ENCODE measurements around the gene ZNF296.

The ZNF296 gene

GRCh38 chr19:45118106-45118505 lies 41.8 kb upstream of the ZNF296 start:
- TF ChIP-seq CTCF (IDR thresholded peaks at IDR 0.05) = no peak

- TF ChIP-seq CTCF (IDR thresholded peaks at IDR 0.05) = no peak
These were observed 41.4 kb upstream of the ZNF296 start for GRCh38 chr19:45117671-45118070.

- no peak for TF ChIP-seq CTCF (IDR thresholded peaks at IDR 0.05)
These were observed 40.9 kb upstream of the ZNF296 start for GRCh38 chr19:45117167-45117594.

GRCh38 chr19:45115809-45116615 lies 39.7 kb upstream of the ZNF296 start:
- TF ChIP-seq CTCF (IDR thresholded peaks at IDR 0.05) = no peak

GRCh38 chr19:45114116-45114515 lies 37.8 kb upstream of the ZNF296 start:
- no peak for TF ChIP-seq CTCF (IDR thresholded peaks at IDR 0.05)

GRCh38 chr19:45113628-45114027 lies 37.4 kb upstream of the ZNF296 start:
- TF ChIP-seq CTCF (IDR thresholded peaks at IDR 0.05) = no peak

GRCh38 chr19:45112111-45112827 lies 36.0 kb upstream of the ZNF296 start:
- TF ChIP-seq CTCF (IDR thresholded peaks at IDR 0.05) = no peak; the same call in 1 of the 2 replicates

Data from LNCAP (cell line).